ENCODE measurements around the gene SYT7.

- TF ChIP-seq CTCF (IDR thresholded peaks at IDR 0.05) (no peak), POLR2A (IDR thresholded peaks at IDR 0.05) (no peak)
These were observed 80.9 kb downstream of the SYT7 start for GRCh38 chr11:61499816-61500491.

All from lower leg skin (tissue), 3 donors.